Measurements from ENCODE around the gene MMAA.

DNA sequence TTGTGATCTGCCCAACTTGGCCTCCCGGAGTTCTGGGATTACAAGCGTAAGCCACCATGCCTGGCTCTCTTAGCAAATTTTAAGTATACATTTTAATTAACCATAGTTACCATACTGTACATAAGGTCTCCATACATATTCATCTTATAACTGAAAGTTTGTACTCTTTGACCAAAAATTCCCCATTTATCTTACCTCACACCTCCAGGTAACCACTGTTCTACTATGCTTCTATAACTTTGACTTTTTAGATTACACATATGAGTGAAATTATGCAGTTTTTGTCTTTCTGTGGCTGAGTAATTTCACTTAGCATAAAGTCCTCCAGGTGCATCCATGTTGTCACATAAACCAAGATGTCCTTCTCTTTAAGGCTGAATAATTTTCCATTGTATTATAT, 78.1 kb downstream of the MMAA start:
- TF ChIP-seq, protein P1, sequence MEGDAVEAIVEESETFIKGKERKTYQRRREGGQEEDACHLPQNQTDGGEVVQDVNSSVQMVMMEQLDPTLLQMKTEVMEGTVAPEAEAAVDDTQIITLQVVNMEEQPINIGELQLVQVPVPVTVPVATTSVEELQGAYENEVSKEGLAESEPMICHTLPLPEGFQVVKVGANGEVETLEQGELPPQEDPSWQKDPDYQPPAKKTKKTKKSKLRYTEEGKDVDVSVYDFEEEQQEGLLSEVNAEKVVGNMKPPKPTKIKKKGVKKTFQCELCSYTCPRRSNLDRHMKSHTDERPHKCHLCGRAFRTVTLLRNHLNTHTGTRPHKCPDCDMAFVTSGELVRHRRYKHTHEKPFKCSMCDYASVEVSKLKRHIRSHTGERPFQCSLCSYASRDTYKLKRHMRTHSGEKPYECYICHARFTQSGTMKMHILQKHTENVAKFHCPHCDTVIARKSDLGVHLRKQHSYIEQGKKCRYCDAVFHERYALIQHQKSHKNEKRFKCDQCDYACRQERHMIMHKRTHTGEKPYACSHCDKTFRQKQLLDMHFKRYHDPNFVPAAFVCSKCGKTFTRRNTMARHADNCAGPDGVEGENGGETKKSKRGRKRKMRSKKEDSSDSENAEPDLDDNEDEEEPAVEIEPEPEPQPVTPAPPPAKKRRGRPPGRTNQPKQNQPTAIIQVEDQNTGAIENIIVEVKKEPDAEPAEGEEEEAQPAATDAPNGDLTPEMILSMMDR (IDR thresholded peaks at IDR 0.05) = no peak
- TF ChIP-seq EZH2 (IDR thresholded peaks at IDR 0.05) = no peak
- TF ChIP-seq EZH2phosphoT487 (IDR thresholded peaks at IDR 0.05) = no peak
